Measurements from ENCODE around the gene IL15. TPM values are rescaled to one million over a fixed set of nuclear protein-coding genes. Genes with fewer than 3 reads are reported as not detected.
"Not testable (repeated sequence)": the region's sequence is repeated elsewhere in the genome, so short reads cannot be mapped to it uniquely, and the experiment has no call there.

IL15 gene
- total RNA-seq, 1 donor from 2014 or later, result 1.2 TPM

- peak; percentile 30 to 34 for DNase-seq (ENCODE audit: low read depth in 2 of 2)
Observed at GRCh38 chr4:141702472-141703182, 66.2 kb downstream of the IL15 start.

DNA sequence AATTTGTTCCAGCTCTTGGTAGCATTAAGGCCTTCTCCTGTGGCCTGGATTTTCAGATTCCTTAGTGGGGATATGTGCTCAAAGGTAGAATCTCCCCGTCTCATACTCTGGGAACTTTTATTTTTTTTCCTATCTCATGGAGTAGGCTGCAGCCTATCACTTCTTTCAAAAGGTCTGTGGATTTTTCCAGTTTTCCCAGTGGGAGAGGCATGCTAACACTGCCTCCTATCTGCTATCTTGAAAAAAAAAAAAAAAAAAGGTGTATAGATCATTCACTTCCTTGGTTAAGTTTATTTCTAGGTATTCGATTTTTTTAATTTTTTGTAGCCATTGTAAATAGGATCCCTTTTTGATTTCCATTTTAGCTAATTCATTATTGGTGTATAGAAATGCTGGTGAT is 67.1 kb downstream of the IL15 start:
- DNase-seq (ENCODE audit: low read depth in 2 of 2), result no peak

DNA sequence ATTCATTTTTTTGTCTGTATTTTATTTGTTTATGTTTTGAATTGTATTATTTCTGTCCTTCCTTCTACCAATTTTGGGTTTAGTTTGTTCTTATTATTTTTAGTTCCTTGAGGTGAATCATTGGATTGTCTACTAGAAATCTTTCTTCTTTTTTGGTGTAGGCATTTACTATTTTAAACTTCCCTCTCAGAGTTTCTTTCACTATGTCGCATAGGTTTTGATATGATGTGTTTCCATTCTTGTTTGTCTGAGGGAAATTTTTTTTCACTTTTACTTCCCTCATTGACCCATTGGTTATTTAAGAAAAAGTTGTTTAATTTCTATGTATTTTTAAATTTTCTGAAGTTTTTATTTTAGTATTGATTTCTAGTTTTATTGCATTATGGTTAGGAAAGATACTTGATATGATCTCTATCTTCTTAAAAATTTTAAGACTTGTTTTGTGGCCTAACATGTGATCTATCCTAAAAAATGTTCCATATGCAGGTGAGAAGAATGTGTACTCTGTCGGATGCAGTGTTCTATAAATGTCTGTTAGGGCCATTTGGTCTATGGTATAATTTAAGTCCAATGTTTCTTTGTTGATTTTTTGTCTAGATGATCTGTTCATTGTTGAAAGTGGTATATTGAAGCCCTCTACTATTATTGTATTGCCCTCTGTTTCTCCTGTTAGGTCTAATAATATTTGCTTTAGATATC is 68.8 kb downstream of the IL15 start:
- no peak for DNase-seq (ENCODE audit: low read depth in 2 of 2)

DNA sequence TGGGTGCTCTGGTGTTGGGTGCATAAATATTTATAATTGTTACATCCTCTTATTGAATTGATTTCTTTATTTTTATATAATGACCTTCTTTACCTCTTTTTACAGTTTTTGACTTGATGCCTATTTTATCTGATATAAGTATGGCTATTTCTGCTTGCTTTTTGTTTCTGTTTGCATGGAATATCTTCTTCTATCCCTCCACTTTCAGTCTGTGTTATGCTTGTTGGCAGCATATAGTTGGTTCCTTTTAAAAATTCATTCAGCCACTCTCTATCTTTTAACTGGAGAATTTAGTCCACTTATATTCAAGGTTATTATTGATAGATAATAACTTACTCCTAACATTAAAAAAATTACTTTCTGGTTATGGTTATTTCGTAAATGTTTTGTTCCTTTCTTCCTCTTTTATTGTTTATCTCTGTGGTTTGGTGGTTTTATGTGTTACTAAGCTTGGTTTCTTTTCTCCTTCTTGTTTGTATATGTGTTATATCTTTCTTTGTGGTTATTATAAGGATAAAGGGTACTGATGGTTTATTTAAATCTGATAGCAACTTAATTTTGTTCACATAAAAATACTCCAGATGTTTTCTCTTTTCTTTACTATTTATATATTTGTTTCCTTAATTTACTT is 69.5 kb downstream of the IL15 start:
- DNase-seq (ENCODE audit: low read depth in 2 of 2), result no peak

DNA sequence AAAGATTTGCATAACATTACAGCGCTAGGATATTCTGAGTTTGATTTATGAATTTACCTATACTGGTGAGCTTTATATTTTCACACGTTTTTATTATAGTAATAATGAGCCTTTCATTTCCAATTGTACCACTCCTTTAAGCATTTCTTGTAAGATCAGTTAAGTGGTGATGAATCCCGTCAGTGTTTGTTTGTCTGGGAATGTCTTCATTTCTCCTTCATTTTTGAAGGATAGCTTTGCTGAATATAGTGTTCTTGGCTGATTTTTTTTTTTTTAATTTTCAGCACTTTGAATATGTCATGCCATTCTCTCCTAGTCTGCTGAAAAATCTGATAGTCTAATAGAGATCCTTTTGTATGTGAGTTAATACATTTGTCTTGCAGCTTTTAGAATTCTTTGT is 70.1 kb downstream of the IL15 start:
- DNase-seq (ENCODE audit: low read depth in 2 of 2), result no peak

- peak; percentile 36 to 46 for DNase-seq (ENCODE audit: low read depth in 2 of 2)
Observed at GRCh38 chr4:141711211-141711610, 74.8 kb downstream of the IL15 start.

GRCh38 chr4:141713185-141713584 is 76.8 kb downstream of the IL15 start:
- DNase-seq (ENCODE audit: low read depth in 2 of 2), result no peak

DNA sequence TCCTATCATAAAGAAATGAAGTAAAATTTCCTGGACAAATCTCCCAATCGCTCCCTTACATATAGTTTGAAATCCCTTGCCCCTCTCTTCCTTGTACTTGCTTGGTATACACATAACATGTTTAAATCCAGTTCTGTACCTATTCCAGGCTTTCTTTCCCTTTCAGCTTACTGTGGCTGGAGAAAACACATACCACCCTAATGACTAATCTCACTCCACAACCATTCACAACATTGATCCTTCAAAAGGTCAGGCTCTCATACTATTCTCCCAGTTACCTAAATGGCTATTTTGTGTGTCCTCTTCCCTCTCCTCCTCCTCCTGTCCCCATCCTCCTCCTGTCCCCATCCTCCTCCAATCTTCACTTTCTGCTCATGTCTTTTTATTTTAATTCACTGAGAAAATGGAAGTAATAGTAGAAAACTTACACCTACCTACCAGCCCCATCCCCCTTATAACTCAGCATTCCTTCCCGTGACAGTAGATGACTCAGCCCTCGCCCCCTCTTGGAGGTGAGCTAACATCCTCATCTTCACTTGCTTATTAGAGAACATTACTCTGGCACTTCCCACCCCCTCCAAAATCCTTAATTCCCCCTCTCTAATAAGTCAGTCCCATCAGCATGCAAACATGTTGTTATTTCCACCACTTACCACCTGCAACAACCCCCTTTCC is 77.5 kb downstream of the IL15 start:
- peak in 1 of 2 donors; percentile 34 for DNase-seq (ENCODE audit: low read depth in 2 of 2)

GRCh38 chr4:141719585-141719984 is 83.2 kb downstream of the IL15 start:
- no peak for DNase-seq (ENCODE audit: low read depth in 2 of 2)

GRCh38 chr4:141721174-141721573 is 84.8 kb downstream of the IL15 start:
- DNase-seq (ENCODE audit: low read depth in 2 of 2), result no peak

GRCh38 chr4:141724646-141725045 is 88.3 kb downstream of the IL15 start:
- DNase-seq (ENCODE audit: low read depth in 2 of 2), result no peak

DNA sequence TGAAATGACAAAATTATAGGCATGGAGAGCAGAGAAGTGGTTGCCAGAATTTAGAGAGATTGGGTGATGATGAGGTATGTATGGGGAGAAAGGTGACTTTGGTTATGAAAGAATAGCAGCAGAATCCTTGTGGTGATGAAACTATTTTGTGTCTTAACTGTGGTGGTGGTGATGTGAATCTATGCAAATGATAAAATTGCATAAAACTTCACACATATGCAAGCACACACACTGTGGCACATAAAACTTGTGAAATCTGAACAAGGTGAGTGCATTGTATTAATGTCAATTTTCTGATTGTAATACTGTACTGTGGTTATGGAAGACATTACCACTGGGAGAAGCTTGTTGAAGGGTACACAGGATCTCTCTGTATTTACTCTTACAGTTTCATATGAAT is 91.0 kb downstream of the IL15 start:
- no peak for DNase-seq (ENCODE audit: low read depth in 2 of 2)

- no peak for DNase-seq (ENCODE audit: low read depth in 2 of 2)
Observed at GRCh38 chr4:141730805-141731204, 94.4 kb downstream of the IL15 start.

GRCh38 chr4:141731481-141731880 is 95.1 kb downstream of the IL15 start:
- DNase-seq (ENCODE audit: low read depth in 2 of 2), result no peak

- DNase-seq (ENCODE audit: low read depth in 2 of 2), result no peak
Observed at GRCh38 chr4:141739636-141740035, 103.3 kb downstream of the IL15 start.

GRCh38 chr4:141746026-141746425 is 109.6 kb downstream of the IL15 start:
- peak in 1 of 2 donors; percentile 19 for DNase-seq (ENCODE audit: low read depth in 2 of 2)

DNA sequence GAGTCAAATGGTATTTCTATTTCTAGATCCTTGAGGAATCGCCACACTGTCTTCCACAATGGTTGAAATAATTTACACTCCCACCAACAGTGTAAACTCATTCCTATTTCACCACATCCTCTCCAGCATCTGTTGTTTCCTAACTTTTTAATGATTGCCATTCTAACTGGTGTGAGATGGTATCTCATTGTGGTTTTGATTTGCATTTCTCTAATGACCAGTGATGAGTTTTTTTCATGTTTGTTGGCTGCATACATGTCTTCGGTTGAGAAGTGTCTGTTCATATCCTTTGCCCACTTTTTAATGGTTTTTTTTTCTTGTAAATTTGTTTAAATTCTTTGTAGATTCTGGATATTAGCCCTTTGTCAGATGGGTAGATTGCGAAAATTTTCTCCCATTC is 115.4 kb downstream of the IL15 start:
- not testable (repeated sequence) for DNase-seq (ENCODE audit: low read depth in 2 of 2)

- DNase-seq (ENCODE audit: low read depth in 2 of 2), result no peak
Observed at GRCh38 chr4:141757287-141757686, 120.9 kb downstream of the IL15 start.

- DNase-seq (ENCODE audit: low read depth in 2 of 2), result peak in 1 of 2 donors; percentile 72
Observed at GRCh38 chr4:141759796-141760425, 123.5 kb downstream of the IL15 start.

DNA sequence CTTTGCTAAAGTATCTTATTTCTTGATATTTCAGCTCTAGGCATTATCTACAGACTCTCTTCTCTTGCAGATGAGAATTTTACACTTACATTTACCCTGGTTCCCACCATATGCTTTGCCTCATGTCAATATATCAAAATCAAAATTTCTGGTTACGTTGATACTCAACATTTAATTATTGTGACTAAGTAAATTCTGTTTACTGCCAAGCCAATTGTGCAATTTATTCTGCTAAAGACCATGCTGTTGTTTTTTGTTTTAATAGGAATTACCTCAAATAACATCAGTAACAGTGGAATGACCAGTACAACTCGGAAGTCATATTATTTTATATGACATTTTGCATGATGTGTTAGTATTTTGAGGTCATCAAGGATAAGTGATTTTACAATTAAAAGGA is 125.5 kb downstream of the IL15 start:
- DNase-seq (ENCODE audit: low read depth in 2 of 2), result no peak

DNA sequence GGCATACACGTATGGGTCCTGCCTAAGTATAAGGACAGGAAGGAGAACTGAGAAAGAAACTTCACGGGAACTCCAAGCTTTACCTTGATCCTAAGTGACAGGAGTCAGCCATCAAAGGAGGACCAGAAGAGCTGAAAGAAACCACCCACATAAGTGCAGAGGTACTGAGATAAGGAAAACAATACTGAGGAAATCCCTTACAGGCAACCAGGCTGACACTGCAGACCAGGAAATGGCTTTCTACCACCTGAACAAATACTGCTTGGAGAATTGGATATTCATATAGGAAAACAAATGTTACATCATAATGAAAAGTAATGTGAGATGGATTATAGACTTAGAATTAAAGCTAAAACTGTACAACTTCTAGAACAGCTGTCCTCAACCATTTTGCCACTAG is 127.0 kb downstream of the IL15 start:
- peak; percentile 63 to 74 for DNase-seq (ENCODE audit: low read depth in 2 of 2)

- DNase-seq (ENCODE audit: low read depth in 2 of 2), result peak; percentile 24 to 90
Observed at GRCh38 chr4:141768954-141769353, 132.6 kb downstream of the IL15 start.

Data from lung microvascular endothelial cell (primary cell).